ENCODE measurements around the gene ISOC2. TPM values are rescaled to one million over a fixed set of nuclear protein-coding genes. Genes with fewer than 3 reads are reported as not detected.
"Not testable (repeated sequence)": the region's sequence is repeated elsewhere in the genome, so short reads cannot be mapped to it uniquely, and the experiment has no call there.

Gene ISOC2
- total RNA-seq, 3 donors from 2014 or later (not counting 1 experiment from before 2014, with no cell fraction given): 7.2 to 12.4 (median 9.5) TPM

GRCh38 chr19:55423225-55424005 is 38.0 kb downstream of the ISOC2 start:
- Histone ChIP-seq H3K36me3 (ENCODE audit: control insufficient read depth, insufficient read depth, low read length) (no peaks in the 10 kb centered on the region), H3K9me3 (ENCODE audit: control insufficient read depth, insufficient read depth, low read length) (no peaks in the 10 kb centered on the region), H3K4me3 (ENCODE audit: low read length) (no peak overlapping the region), H3K27ac (ENCODE audit: low read length) (no peak overlapping the region), H3K4me1 (ENCODE audit: control insufficient read depth, insufficient read depth, low read length) (peaks cover 9% of the 10 kb centered on the region), H3K27me3 (ENCODE audit: control insufficient read depth, insufficient read depth, low read length) (peaks cover 3% of the 10 kb centered on the region)
- 88% methylated on average over 13 of the region's 13 CpGs for WGBS (ENCODE audit: insufficient coverage)
- peaks cover 8 to 19% of the 10 kb centered on the region in 2 donors for H3K27me3 Mint-ChIP-seq (ENCODE audit: low read depth in 2 of 2)
- H3K36me3 Mint-ChIP-seq: no peaks in the 10 kb centered on the region
- intact Hi-C loops (cut with micrococcal nuclease): no loop called here
- DNase-seq (no peak), ATAC-seq (no peak)
- H3K4me3 Mint-ChIP-seq: no peak overlapping the region
- H3K4me1 Mint-ChIP-seq: peaks cover 5 to 6% of the 10 kb centered on the region in 2 donors
- no peaks in the 10 kb centered on the region for H3K9me3 Mint-ChIP-seq
- no peak overlapping the region for H3K27ac Mint-ChIP-seq
- TF ChIP-seq, protein P1, sequence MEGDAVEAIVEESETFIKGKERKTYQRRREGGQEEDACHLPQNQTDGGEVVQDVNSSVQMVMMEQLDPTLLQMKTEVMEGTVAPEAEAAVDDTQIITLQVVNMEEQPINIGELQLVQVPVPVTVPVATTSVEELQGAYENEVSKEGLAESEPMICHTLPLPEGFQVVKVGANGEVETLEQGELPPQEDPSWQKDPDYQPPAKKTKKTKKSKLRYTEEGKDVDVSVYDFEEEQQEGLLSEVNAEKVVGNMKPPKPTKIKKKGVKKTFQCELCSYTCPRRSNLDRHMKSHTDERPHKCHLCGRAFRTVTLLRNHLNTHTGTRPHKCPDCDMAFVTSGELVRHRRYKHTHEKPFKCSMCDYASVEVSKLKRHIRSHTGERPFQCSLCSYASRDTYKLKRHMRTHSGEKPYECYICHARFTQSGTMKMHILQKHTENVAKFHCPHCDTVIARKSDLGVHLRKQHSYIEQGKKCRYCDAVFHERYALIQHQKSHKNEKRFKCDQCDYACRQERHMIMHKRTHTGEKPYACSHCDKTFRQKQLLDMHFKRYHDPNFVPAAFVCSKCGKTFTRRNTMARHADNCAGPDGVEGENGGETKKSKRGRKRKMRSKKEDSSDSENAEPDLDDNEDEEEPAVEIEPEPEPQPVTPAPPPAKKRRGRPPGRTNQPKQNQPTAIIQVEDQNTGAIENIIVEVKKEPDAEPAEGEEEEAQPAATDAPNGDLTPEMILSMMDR (IDR thresholded peaks at IDR 0.05): no peak

- H3K36me3 Mint-ChIP-seq; H3K36me3 ChIP-seq (ENCODE audit: control insufficient read depth, insufficient read depth, low read length); H3K27ac Mint-ChIP-seq; intact Hi-C loops (cut with micrococcal nuclease); H3K27me3 ChIP-seq (ENCODE audit: control insufficient read depth, insufficient read depth, low read length); H3K9me3 ChIP-seq (ENCODE audit: control insufficient read depth, insufficient read depth, low read length); H3K9me3 Mint-ChIP-seq; H3K4me1 ChIP-seq (ENCODE audit: control insufficient read depth, insufficient read depth, low read length); H3K27ac ChIP-seq (ENCODE audit: low read length); H3K4me3 ChIP-seq (ENCODE audit: low read length); H3K4me3 Mint-ChIP-seq; H3K4me1 Mint-ChIP-seq: not testable (repeated sequence)
- peak; percentile 40 to 86 (median 52) for ATAC-seq
- peaks cover 14 to 16% of the 10 kb centered on the region in 2 donors for H3K27me3 Mint-ChIP-seq (ENCODE audit: low read depth in 2 of 2)
- peak in 1 of 2 donors; percentile 73 for DNase-seq
- 5% methylated on average over 4 of the region's 4 CpGs for WGBS (ENCODE audit: insufficient coverage)
Observed at GRCh38 chr19:55421281-55421680, 40.2 kb downstream of the ISOC2 start.

- Histone ChIP-seq H3K36me3 (ENCODE audit: control insufficient read depth, insufficient read depth, low read length) (no peaks in the 10 kb centered on the region), H3K4me3 (ENCODE audit: low read length) (no peak overlapping the region), H3K27me3 (ENCODE audit: control insufficient read depth, insufficient read depth, low read length) (peaks cover 3% of the 10 kb centered on the region), H3K9me3 (ENCODE audit: control insufficient read depth, insufficient read depth, low read length) (no peaks in the 10 kb centered on the region), H3K4me1 (ENCODE audit: control insufficient read depth, insufficient read depth, low read length) (peaks cover 9% of the 10 kb centered on the region), H3K27ac (ENCODE audit: low read length) (no peak overlapping the region)
- intact Hi-C loops (cut with micrococcal nuclease): loop anchor here (2.0 to 5.0 kb wide), 3 partner anchors 127 to 537 kb away; no protein-coding TSS in a partner anchor
- ATAC-seq: no peak
- H3K27me3 Mint-ChIP-seq (ENCODE audit: low read depth in 2 of 2): peaks cover 10% of the 10 kb centered on the region in 2 donors
- H3K27ac Mint-ChIP-seq: no peak overlapping the region
- TF ChIP-seq, protein P1 (IDR thresholded peaks at IDR 0.05): no peak
- no peak for DNase-seq
- H3K4me3 Mint-ChIP-seq: no peak overlapping the region
- 84% methylated on average over 5 of the region's 5 CpGs for WGBS (ENCODE audit: insufficient coverage)
- H3K36me3 Mint-ChIP-seq: no peaks in the 10 kb centered on the region
- no peaks in the 10 kb centered on the region for H3K9me3 Mint-ChIP-seq
- H3K4me1 Mint-ChIP-seq: peaks cover 5 to 6% of the 10 kb centered on the region in 2 donors
Observed at GRCh38 chr19:55419624-55420236, 41.7 kb downstream of the ISOC2 start.

GRCh38 chr19:55419103-55419502 is 42.3 kb downstream of the ISOC2 start:
- ATAC-seq (no peak), DNase-seq (no peak)
- Mint-ChIP-seq H3K4me3 (no peak overlapping the region), H3K27ac (no peak overlapping the region), H3K9me3 (no peaks in the 10 kb centered on the region), H3K27me3 (ENCODE audit: low read depth in 2 of 2) (peaks cover 7 to 8% of the 10 kb centered on the region in 2 donors), H3K4me1 (peaks cover 5 to 6% of the 10 kb centered on the region in 2 donors), H3K36me3 (no peaks in the 10 kb centered on the region)
- H3K9me3 ChIP-seq (ENCODE audit: control insufficient read depth, insufficient read depth, low read length): no peaks in the 10 kb centered on the region
- peaks cover 9% of the 10 kb centered on the region for H3K4me1 ChIP-seq (ENCODE audit: control insufficient read depth, insufficient read depth, low read length)
- peaks cover 3% of the 10 kb centered on the region for H3K27me3 ChIP-seq (ENCODE audit: control insufficient read depth, insufficient read depth, low read length)
- H3K36me3 ChIP-seq (ENCODE audit: control insufficient read depth, insufficient read depth, low read length): no peaks in the 10 kb centered on the region
- no peak overlapping the region for H3K4me3 ChIP-seq (ENCODE audit: low read length)
- intact Hi-C loops (cut with micrococcal nuclease): loop anchor here (2.0 to 5.0 kb wide), 3 partner anchors 126 to 537 kb away; no protein-coding TSS in a partner anchor
- WGBS (ENCODE audit: insufficient coverage): 72% methylated on average over 5 of the region's 5 CpGs
- TF ChIP-seq, protein P1 (IDR thresholded peaks at IDR 0.05): no peak
- H3K27ac ChIP-seq (ENCODE audit: low read length): no peak overlapping the region

Measured in natural killer cell (primary cell).